Measurements from ENCODE around the gene ZDHHC22. TPM values are rescaled to one million over a fixed set of nuclear protein-coding genes. Genes with fewer than 3 reads are reported as not detected.

Gene ZDHHC22
- total RNA-seq, 1 donor from 2014 or later, result 0.30 TPM

- TF ChIP-seq CTCF (IDR thresholded peaks at IDR 0.05), result no peak
- Mint-ChIP-seq H3K36me3 (ENCODE audit: low read depth) (peaks cover 2% of the 10 kb centered on the region), H3K27me3 (ENCODE audit: low read depth) (peaks cover 70% of the 10 kb centered on the region), H3K9me3 (ENCODE audit: low read depth) (no peaks in the 10 kb centered on the region), H3K4me1 (ENCODE audit: low read depth) (peaks cover 19% of the 10 kb centered on the region), H3K4me3 (ENCODE audit: unreplicated experiment) (no peak overlapping the region), H3K27ac (ENCODE audit: unreplicated experiment) (no peak overlapping the region)
- no peak for DNase-seq (ENCODE audit: low spot score)
These were observed 1.5 kb upstream of the ZDHHC22 start for GRCh38 chr14:77143071-77143470.

- Mint-ChIP-seq H3K27me3 (ENCODE audit: low read depth) (peaks cover 73% of the 10 kb centered on the region), H3K4me3 (ENCODE audit: unreplicated experiment) (peak overlapping the region; percentile 65), H3K27ac (ENCODE audit: unreplicated experiment) (no peak overlapping the region), H3K36me3 (ENCODE audit: low read depth) (peaks cover 2% of the 10 kb centered on the region), H3K9me3 (ENCODE audit: low read depth) (no peaks in the 10 kb centered on the region), H3K4me1 (ENCODE audit: low read depth) (peaks cover 19% of the 10 kb centered on the region)
- no peak for DNase-seq (ENCODE audit: low spot score)
- TF ChIP-seq CTCF (IDR thresholded peaks at IDR 0.05), result no peak
These were observed 612 bp upstream of the ZDHHC22 start for GRCh38 chr14:77142005-77142800.

- DNase-seq (ENCODE audit: low spot score), result no peak
- H3K27ac Mint-ChIP-seq (ENCODE audit: unreplicated experiment), result no peak overlapping the region
- peaks cover 66% of the 10 kb centered on the region for H3K27me3 Mint-ChIP-seq (ENCODE audit: low read depth)
- no peaks in the 10 kb centered on the region for H3K9me3 Mint-ChIP-seq (ENCODE audit: low read depth)
- no peak for TF ChIP-seq CTCF (IDR thresholded peaks at IDR 0.05)
- H3K36me3 Mint-ChIP-seq (ENCODE audit: low read depth), result peaks cover 2% of the 10 kb centered on the region
- peak overlapping the region; percentile 60 for H3K4me3 Mint-ChIP-seq (ENCODE audit: unreplicated experiment)
- peaks cover 19% of the 10 kb centered on the region for H3K4me1 Mint-ChIP-seq (ENCODE audit: low read depth)
These were observed 1.0 kb downstream of the ZDHHC22 start for GRCh38 chr14:77140359-77141213.

GRCh38 chr14:77139540-77140358, 1.8 kb downstream of the ZDHHC22 start:
- DNase-seq (ENCODE audit: low spot score), result no peak
- peak; percentile 80 for TF ChIP-seq CTCF (IDR thresholded peaks at IDR 0.05)
- peak overlapping the region; percentile 60 for H3K4me3 Mint-ChIP-seq (ENCODE audit: unreplicated experiment)
- H3K27me3 Mint-ChIP-seq (ENCODE audit: low read depth), result peaks cover 66% of the 10 kb centered on the region
- H3K27ac Mint-ChIP-seq (ENCODE audit: unreplicated experiment), result no peak overlapping the region
- H3K36me3 Mint-ChIP-seq (ENCODE audit: low read depth), result peaks cover 2% of the 10 kb centered on the region
- H3K9me3 Mint-ChIP-seq (ENCODE audit: low read depth), result no peaks in the 10 kb centered on the region
- peaks cover 19% of the 10 kb centered on the region for H3K4me1 Mint-ChIP-seq (ENCODE audit: low read depth)

GRCh38 chr14:77139022-77139421, 2.6 kb downstream of the ZDHHC22 start:
- H3K4me3 Mint-ChIP-seq (ENCODE audit: unreplicated experiment), result no peak overlapping the region
- H3K27me3 Mint-ChIP-seq (ENCODE audit: low read depth), result peaks cover 66% of the 10 kb centered on the region
- H3K4me1 Mint-ChIP-seq (ENCODE audit: low read depth), result peaks cover 19% of the 10 kb centered on the region
- no peaks in the 10 kb centered on the region for H3K9me3 Mint-ChIP-seq (ENCODE audit: low read depth)
- no peak for DNase-seq (ENCODE audit: low spot score)
- peaks cover 2% of the 10 kb centered on the region for H3K36me3 Mint-ChIP-seq (ENCODE audit: low read depth)
- TF ChIP-seq CTCF (IDR thresholded peaks at IDR 0.05), result no peak
- no peak overlapping the region for H3K27ac Mint-ChIP-seq (ENCODE audit: unreplicated experiment)

Measured in chondrocyte (in vitro differentiated cells).